ENCODE measurements around the gene R3HDM2. TPM values are rescaled to one million over a fixed set of nuclear protein-coding genes. Genes with fewer than 3 reads are reported as not detected.
A peak's percentile ranks its signal among the peaks of the same experiment; 100 is the strongest.

Gene R3HDM2
- polyA plus RNA-seq, 6 donors from 2014 or later, result 2.9 to 20.4 (median 10.2) TPM

- Mint-ChIP-seq H3K4me3 (no peak overlapping the region), H3K4me1 (no peaks in the 10 kb centered on the region), H3K27ac (no peak overlapping the region), H3K36me3 (no peaks in the 10 kb centered on the region), H3K9me3 (no peaks in the 10 kb centered on the region), H3K27me3 (peaks cover 0 to 10% (median 9%) of the 10 kb centered on the region in 3 donors)
- no peak for ATAC-seq (ENCODE audit: low read depth in 2 of 2)
- no peak for DNase-seq
Observed at GRCh38 chr12:57204454-57204853, 226.4 kb downstream of the R3HDM2 start.

GRCh38 chr12:57203791-57204190, 227.1 kb downstream of the R3HDM2 start:
- Mint-ChIP-seq H3K27me3 (peaks cover 0 to 10% (median 9%) of the 10 kb centered on the region in 3 donors), H3K36me3 (no peaks in the 10 kb centered on the region), H3K4me3 (peak overlapping the region in 1 of 8 donors; percentile 37), H3K9me3 (no peaks in the 10 kb centered on the region), H3K4me1 (no peaks in the 10 kb centered on the region), H3K27ac (no peak overlapping the region)
- ATAC-seq (ENCODE audit: low read depth in 2 of 2), result no peak
- no peak for DNase-seq

Other genes with a start within 250 kb of the R3HDM2 start
- gene NXPH4, start 214.2 kb downstream of the R3HDM2 start, polyA plus RNA-seq (ENCODE audit: low read depth in 6 of 6), result 1 to 10 TPM; 1.2 to 4.9 (median 2.8) TPM
- gene SHMT2, start 201.3 kb downstream of the R3HDM2 start, polyA plus RNA-seq (ENCODE audit: low read depth in 6 of 6), result 100 to 1,000 TPM; 160 to 183 (median 173) TPM
- gene STAC3, start 179.9 kb downstream of the R3HDM2 start, polyA plus RNA-seq (ENCODE audit: low read depth in 6 of 6), result under 1 TPM in 4 of 6 donors, not detected in 2; 0.32 to 0.43 (median 0.38) TPM
- gene INHBC, start 3.7 kb upstream of the R3HDM2 start, polyA plus RNA-seq (ENCODE audit: low read depth in 6 of 6), result not detected
- gene INHBE, start 24.3 kb upstream of the R3HDM2 start, polyA plus RNA-seq (ENCODE audit: low read depth in 6 of 6), result under 1 TPM in 1 of 6 donors, not detected in 5; 0.44 TPM
- gene GLI1, start 28.7 kb upstream of the R3HDM2 start, polyA plus RNA-seq (ENCODE audit: low read depth in 6 of 6), result 1 to 10 TPM in 4 of 6 donors, under 1 TPM in 2; 0.27 to 2.4 (median 1.1) TPM
- gene ARHGAP9, start 48.8 kb upstream of the R3HDM2 start, polyA plus RNA-seq (ENCODE audit: low read depth in 6 of 6), result 100 to 1,000 TPM; 152 to 231 (median 164) TPM
- gene MARS1, start 57.0 kb upstream of the R3HDM2 start, polyA plus RNA-seq (ENCODE audit: low read depth in 6 of 6), result 10 to 100 TPM; 53.1 to 78.7 (median 63.0) TPM
- gene DDIT3, start 89.5 kb upstream of the R3HDM2 start, polyA plus RNA-seq (ENCODE audit: low read depth in 6 of 6), result 10 to 100 TPM; 33.3 to 62.2 (median 51.0) TPM
- 1 to 10 TPM; 1.8 to 8.2 (median 5.0) TPM for gene MBD6, start 91.8 kb upstream of the R3HDM2 start, polyA plus RNA-seq (ENCODE audit: low read depth in 6 of 6)
- 10 to 100 TPM; 65.6 to 87.3 (median 71.2) TPM for gene DCTN2, start 116.1 kb upstream of the R3HDM2 start, polyA plus RNA-seq (ENCODE audit: low read depth in 6 of 6)
- not detected for gene KIF5A, start 119.0 kb upstream of the R3HDM2 start, polyA plus RNA-seq (ENCODE audit: low read depth in 6 of 6)
- gene PIP4K2C, start 160.1 kb upstream of the R3HDM2 start, polyA plus RNA-seq (ENCODE audit: low read depth in 6 of 6), result 10 to 100 TPM; 15.8 to 42.0 (median 19.1) TPM
- gene DTX3, start 173.8 kb upstream of the R3HDM2 start, polyA plus RNA-seq (ENCODE audit: low read depth in 6 of 6), result under 1 TPM in 5 of 6 donors, not detected in 1; 0.16 to 0.53 (median 0.29) TPM
- not detected for gene ARHGEF25, start 180.4 kb upstream of the R3HDM2 start, polyA plus RNA-seq (ENCODE audit: low read depth in 6 of 6)
- gene B4GALNT1, start 202.2 kb upstream of the R3HDM2 start, polyA plus RNA-seq (ENCODE audit: low read depth in 6 of 6), result not detected